HG02981 (cell line): ENCODE results near the gene CEP295NL.
A peak's percentile ranks its signal among the peaks of the same experiment; 100 is the strongest.

Experiments used
- ATAC-seq: cut with Tn5 transposase; IDR thresholded peaks from one replicate; pipeline ENCODE4 v1.9.1; 2021; ENCODE audit warnings: mild to moderate bottlenecking, moderate library complexity; ENCODE audit not compliant: unreplicated experiment

CEP295NL gene

DNA sequence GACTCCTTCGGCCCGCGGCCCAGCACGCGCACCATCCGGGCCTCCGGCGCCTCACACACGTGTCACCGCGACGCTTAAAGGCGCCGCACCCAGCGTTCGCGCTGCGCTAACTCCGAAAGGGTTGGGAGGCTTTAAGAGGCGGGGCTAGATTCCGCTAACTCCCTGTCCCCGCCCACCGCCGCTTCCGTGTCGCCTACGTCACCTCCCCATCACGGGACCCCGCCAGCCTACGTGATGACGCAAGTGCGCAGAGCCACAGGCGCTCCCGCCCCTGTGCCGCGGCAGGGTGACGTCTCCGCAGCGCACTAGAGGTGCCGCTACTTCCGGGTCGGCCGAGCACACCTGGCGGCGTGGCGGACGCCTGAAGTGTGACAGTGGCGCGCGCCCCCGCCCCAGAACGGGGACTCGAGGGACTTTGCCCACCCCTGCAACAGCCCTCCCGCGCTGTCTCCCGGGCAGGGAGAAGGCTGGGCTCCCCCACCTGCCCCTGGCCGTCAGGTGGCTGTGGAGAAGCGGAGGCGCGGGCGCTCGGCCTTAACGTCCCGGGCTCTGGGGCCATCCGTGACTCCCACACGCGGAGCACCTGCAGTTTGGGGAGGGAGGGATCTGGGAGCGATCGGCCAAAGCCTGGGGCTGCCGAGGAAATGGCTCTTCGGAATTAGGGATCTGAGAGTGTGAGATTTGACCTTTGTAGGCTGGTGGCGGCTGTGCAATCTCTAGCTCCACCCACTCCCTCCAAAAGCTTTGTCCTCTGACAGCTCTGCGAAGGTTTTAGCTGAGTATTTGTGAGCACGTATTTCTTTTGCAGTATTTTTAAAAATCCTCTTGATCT lies 62.0 kb downstream of the CEP295NL start, which contains the start of gene USP36:
TSS of gene USP36 (minus strand) at position 35 of the 832 bp plus-strand sequence. CDS start 4,451 bp downstream, outside the sequence.
- peak; percentile 85 for ATAC-seq
